Measurements from ENCODE around the gene TMEM154. TPM values are rescaled to one million over a fixed set of nuclear protein-coding genes. Genes with fewer than 3 reads are reported as not detected.

TMEM154 gene
- total RNA-seq, 4 donors from 2014 or later: 2.0 to 13.4 (median 3.3) TPM

GRCh38 chr4:152697284-152698088 lies 17.7 kb upstream of the TMEM154 start:
- DNase-seq (ENCODE audit: low spot score): no peak
- TF ChIP-seq CTCF (IDR thresholded peaks at IDR 0.05): no peak
- no peak for ATAC-seq (ENCODE audit: low FRiP score)

GRCh38 chr4:152696764-152697261 lies 17.0 kb upstream of the TMEM154 start:
- no peak for ATAC-seq (ENCODE audit: low FRiP score)
- no peak for TF ChIP-seq CTCF (IDR thresholded peaks at IDR 0.05)
- no peak for DNase-seq (ENCODE audit: low spot score)

- DNase-seq (ENCODE audit: low spot score) (no peak), ATAC-seq (ENCODE audit: low FRiP score) (no peak)
- TF ChIP-seq CTCF (IDR thresholded peaks at IDR 0.05): no peak
Measured at GRCh38 chr4:152693871-152694270, 14.1 kb upstream of the TMEM154 start.

GRCh38 chr4:152691761-152692160 lies 12.0 kb upstream of the TMEM154 start:
- TF ChIP-seq CTCF (IDR thresholded peaks at IDR 0.05): no peak
- ATAC-seq (ENCODE audit: low FRiP score) (no peak), DNase-seq (ENCODE audit: low spot score) (no peak)

- no peak for TF ChIP-seq CTCF (IDR thresholded peaks at IDR 0.05)
- ATAC-seq (ENCODE audit: low FRiP score): no peak
- DNase-seq (ENCODE audit: low spot score): no peak
Measured at GRCh38 chr4:152690706-152691651, 11.2 kb upstream of the TMEM154 start.

GRCh38 chr4:152689615-152690501 lies 10.1 kb upstream of the TMEM154 start:
- ATAC-seq (ENCODE audit: low FRiP score): no peak
- TF ChIP-seq CTCF (IDR thresholded peaks at IDR 0.05): no peak
- DNase-seq (ENCODE audit: low spot score): no peak

Data from omental fat pad (tissue), 4 donors.